GM08714 (cell line): ENCODE measurements around the gene EGFR.

Source experiments
- H3K4me3 ChIP-seq: fragments of 200-500 bp; sonication (Bioruptor generic); 2 replicates; pipeline ENCODE4 v1.5.1; 2014; ENCODE audit warnings: mild to moderate bottlenecking, low read length, inconsistent platforms
- ZNF274 ChIP-seq: IDR thresholded peaks from 2 replicates; pipeline ENCODE4 v1.6.1; 2012; ENCODE audit warnings: mild to moderate bottlenecking, low read depth, low read length

EGFR gene

DNA sequence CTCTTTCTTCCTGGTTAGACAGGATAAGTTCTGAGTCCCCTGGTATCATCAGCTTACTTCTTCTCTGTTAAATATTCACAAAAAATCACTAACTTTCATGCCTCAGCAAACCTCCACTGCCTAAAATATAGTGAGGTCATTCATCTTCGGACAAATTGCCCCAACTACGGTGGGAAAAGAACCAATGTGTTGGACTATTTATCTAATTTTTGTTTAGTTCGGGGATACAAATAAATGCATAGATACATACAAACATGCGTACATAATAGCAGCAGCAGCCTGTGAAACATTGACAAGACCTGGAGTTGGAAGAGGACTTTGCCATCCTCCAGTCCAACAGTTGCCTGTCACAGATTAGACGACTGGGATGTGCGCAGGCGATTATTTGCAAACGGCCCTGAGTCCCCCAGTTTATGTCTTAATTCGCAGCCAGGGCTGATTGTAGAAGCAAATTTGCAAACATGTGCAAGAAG, 51.5 kb downstream of the EGFR start:
- TF ChIP-seq ZNF274 = no peak

DNA sequence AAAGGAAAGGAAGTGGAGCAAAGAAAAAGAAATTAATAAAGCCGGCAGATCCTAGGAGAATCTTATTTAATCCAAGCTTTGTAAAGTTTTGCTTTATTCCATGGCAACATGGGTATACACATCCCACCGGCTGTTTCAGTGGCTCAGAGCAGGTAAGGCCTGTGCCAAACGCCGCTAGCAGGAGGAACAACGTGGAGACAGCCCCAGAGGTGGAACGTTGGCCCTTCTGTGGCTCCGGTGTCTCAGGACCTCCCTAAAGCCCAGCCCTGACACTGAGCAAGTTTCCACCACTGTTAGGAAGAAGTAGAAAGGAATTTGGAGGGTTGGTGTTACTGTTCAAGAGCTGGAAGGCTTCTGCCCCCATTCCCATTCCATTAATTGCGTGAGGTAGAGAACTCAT, 52.0 kb downstream of the EGFR start:
- TF ChIP-seq ZNF274 = no peak
- no peak overlapping the region for H3K4me3 ChIP-seq

More for the DNA sequence above, 51.5 kb downstream of the EGFR start:
- no peak overlapping the region for H3K4me3 ChIP-seq

DNA sequence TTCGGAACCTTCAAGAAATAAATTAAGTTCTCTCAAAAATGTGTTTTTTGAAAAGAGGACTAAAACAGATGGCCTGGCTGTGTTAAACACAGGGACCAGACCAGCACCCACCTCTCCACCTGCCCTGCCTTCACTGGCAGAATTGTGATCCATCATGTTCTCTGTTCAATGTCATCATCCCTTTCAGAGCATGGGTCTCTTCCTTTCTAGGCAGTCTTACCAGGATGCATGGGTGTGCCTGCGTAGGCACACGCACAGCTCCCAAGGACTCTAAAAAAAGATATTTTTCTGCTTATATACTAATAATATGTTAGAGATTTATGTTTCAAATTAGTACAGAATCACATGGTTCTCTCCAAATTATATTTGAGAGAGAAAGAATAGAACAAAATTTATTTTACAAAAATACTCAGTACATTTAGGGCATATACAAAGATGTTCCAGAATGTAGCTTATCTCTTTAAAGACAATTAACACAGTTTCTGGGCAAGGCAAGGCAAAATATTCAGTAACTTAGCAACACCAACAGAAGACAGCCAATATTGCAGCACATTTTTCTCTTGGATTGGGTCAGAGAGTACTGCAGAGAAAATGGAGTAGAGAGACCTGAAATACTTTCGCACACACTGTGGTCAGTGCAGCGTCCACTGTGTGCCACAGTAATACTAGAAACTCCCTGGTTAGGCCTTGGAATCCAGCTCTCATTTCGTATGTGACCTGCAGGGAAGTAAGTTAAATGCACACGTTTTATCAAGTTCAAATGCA, 52.8 kb downstream of the EGFR start:
- TF ChIP-seq ZNF274 = no peak
- H3K4me3 ChIP-seq = no peak overlapping the region

GRCh38 chr7:55072251-55072650, 53.4 kb downstream of the EGFR start:
- TF ChIP-seq ZNF274 = no peak
- no peak overlapping the region for H3K4me3 ChIP-seq

DNA sequence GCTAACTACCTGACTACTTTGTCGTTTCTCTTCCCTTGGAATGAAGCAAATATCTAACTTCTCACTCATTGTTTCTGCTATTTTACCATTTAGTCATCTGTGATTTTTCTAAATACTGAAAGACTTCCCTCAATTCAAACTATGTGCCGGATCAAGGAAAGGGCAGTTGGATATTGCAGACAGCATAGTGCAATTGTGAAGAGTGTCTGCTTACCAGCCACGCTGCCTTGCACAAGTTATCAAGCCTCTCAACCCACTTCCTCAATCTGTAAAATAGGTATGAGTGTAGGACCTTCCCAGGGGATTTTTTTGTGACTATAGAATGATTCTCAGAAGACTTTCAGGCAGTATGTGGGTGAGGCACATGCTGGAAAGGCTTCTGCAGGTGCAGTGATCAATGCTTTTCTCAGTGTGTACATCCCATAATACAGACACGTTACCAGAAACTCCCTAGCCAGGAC, 54.3 kb downstream of the EGFR start:
- H3K4me3 ChIP-seq = no peak overlapping the region
- no peak for TF ChIP-seq ZNF274

DNA sequence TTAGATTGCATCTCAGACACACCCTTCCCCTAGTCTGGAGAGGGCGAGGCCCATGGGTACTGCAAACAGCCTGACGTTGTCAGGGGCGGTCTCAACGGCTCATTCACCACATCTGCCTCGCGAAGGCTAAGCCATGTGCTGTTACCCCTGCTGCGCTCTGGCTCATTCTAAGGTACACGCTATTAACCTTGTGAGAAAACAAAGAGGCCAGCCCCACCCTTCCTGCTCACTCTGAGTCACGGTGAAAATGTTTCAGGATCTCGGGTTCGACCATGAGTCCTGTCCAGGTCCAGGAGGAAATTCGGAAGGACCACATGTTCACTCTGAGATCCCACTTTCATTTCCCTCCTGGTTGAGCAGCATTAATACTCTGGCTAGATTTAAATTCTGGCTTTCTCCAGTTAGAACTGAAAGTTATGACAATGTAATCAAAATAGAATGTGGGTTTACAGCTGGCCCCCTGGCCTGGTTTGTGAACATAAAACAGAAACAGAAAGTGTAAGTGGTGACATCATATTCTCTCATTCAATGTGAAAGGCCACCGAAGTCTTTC, 55.2 kb downstream of the EGFR start:
- H3K4me3 ChIP-seq = no peak overlapping the region; the same call in 1 of the 2 replicates
- no peak for TF ChIP-seq ZNF274

DNA sequence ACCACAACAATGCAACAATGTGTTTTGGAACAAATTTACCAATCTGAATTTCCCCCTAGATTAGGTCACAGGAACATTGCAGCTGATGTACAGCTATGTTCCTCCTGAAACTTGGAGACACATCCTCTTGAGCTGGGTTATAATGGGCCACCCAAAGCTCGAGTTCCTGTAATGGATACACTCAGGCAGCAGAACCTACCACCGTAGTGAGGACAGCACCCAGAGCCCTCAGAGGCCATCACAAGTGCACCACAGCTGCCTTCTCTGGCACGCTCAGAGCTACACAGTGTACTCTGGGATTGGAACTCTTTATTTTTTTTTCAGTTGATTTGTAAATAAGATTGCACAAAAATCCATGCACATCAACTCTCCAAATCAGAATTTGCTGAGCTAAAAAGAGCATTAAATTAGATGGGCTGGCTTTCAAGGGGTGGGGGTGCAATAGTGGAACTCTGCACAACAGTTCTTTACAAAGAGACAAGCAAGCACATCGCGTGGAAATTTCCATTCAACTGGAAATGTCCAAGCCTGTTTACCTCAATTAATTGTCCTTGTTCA, 56.7 kb downstream of the EGFR start:
- TF ChIP-seq ZNF274 = no peak
- no peak overlapping the region for H3K4me3 ChIP-seq

DNA sequence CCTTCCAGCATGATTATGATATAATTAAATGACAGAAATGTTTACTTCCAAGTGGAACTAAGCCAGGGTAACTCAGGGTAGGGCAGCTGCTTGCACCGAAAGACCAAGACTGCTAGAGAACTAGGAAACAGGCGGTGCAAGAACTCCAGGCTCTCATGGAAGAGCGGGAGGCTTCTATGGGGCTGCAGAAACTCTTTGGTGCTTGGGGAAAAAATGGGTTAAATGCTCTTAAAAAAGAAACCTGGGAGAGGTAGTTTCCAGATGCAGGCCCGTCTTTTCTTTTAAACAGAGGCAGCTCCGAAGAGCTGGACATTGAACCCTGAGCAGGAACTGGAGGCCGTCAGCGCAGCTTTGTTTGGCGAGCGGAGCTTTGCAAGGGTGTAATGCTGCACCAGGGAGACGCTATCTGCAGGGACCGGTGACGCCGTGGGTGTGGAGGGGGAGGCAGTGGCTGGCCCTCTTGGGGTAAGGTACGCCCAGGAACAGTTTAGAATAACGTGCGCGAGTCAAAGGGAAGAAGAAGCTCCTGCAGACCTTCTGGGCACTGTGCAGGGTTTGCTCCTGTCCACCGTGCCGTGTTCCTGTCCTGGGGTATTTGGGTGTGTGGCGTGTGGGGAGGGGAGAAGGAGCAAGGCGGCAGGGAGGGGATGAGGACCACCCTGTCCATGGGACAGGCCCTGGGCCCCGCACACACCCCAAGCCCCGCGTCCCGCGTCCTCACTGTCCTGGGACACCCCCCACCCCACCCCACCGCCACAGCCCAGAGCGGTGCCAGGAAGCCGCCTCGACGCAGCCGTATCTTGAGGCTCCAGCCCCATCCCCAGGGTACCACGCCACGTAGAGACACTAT, 59.0 kb downstream of the EGFR start:
- no peak for TF ChIP-seq ZNF274
- H3K4me3 ChIP-seq = no peak overlapping the region

- no peak overlapping the region for H3K4me3 ChIP-seq
- TF ChIP-seq ZNF274 = no peak
Measured at GRCh38 chr7:55078465-55079372, 59.9 kb downstream of the EGFR start.

- H3K4me3 ChIP-seq = no peak overlapping the region
- TF ChIP-seq ZNF274 = no peak
Measured at GRCh38 chr7:55080000-55080623, 61.3 kb downstream of the EGFR start.

DNA sequence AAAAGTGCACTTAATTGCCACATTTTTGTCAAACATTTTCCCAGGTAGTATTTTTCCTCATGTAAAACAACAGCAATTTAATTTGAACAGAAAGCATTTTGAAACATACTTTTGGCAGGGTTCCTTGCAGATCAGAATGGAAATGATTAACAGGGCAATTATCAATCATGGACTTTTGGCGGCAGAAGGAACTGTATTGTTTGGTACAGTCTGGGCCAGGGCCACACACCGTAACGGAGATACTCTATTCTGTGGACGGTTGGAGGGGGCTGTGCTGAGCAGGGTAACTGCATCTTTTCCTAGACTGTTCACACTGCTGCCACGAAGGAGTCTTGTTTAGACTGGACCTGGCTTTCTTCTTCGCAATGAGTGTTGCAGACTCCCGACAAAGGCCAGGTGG, 62.3 kb downstream of the EGFR start:
- no peak for TF ChIP-seq ZNF274
- no peak overlapping the region for H3K4me3 ChIP-seq

DNA sequence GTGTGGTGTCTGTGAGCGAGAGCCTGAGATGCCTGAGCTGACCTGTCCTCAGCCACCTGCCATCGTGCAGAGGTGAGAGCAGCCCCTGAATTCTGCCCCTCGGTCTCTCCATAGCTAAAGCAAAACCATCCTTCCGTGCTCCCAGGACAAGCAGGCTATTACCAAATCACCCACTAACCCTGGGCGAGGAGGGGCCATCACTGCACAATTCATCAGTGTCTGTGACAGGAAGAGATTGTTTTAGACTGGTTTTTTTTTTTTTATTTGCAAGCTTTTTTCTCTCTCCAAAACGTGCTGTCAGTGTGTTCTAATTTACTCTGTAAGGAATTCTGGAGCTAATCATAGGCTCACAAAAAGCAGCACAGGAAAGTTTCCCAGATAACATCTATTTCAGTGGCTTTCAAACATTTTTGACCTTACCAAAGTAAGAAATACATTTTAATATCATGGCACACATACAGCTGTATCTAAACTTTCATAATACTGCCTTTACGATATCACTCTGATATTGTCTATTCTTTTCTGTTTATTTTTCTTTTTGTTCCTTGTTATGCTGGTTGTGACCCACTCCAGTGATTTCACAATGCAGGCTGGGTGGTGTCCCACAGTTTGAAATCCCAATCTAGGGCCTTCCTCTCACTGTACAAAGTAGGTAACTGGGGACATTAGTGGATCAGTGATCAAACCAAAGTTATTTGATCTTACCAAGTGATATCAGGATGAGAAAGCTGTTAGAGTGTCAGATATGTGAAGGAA, 62.8 kb downstream of the EGFR start:
- TF ChIP-seq ZNF274 = no peak
- no peak overlapping the region for H3K4me3 ChIP-seq
